Tibial nerve (tissue), 4 donors: ENCODE data around the gene THEM4. TPM values are rescaled to one million over a fixed set of nuclear protein-coding genes. Genes with fewer than 3 reads are reported as not detected.

Experiments
- DNase-seq, 2 donors: peaks; one replicate each; pipeline ENCODE4 v3.0.0-alpha.2; 2019; ENCODE audit warnings: low spot score in 2 of 2
- H3K27ac ChIP-seq, 4 donors: fragments of 200-600 bp; sonication (generic) in 3 of 4; one replicate each; pipeline ENCODE4 v1.5.1; 2017 to 2019; ENCODE audit warnings: mild to moderate bottlenecking in 1 of 4
- H3K27me3 ChIP-seq, 2 donors: fragments of 200-600 bp; sonication (generic) in 1 of 2; one replicate each; pipeline versions ENCODE4 v1.5.1 to v1.6.0; 2017 to 2019
- H3K36me3 ChIP-seq, 3 donors: fragments of 200-600 bp; sonication (generic); one replicate each; pipeline ENCODE4 v1.5.1; 2018 to 2019
- H3K4me1 ChIP-seq, 4 donors: fragments of 200-600 bp; sonication (generic) in 3 of 4; one replicate each; pipeline ENCODE4 v1.5.1; 2017 to 2019
- H3K4me3 ChIP-seq, 4 donors: fragments of 200-600 bp; sonication (generic) in 3 of 4; one replicate each; pipeline ENCODE4 v1.5.1; 2017 to 2019; ENCODE audit warnings: mild to moderate bottlenecking in 1 of 4, moderate library complexity in 1 of 4
- H3K9me3 ChIP-seq, 4 donors: fragments of 200-600 bp; sonication (generic) in 3 of 4; one replicate each; pipeline ENCODE4 v1.5.1; 2017 to 2019
- CTCF ChIP-seq, 5 experiments: fragments of 200-600 bp in 3 of 5; fragments of 450-650 bp in 2 of 5; sonication (generic) in 3 of 5; IDR thresholded peaks; one replicate each; pipeline ENCODE4 v1.5.1; 2016 to 2019; ENCODE audit warnings: antibody characterized with exemption in 5 of 5, mild to moderate bottlenecking in 3 of 5, moderate library complexity in 2 of 5
- EP300 ChIP-seq, 2 donors: sonication (generic); formaldehyde crosslinking; IDR thresholded peaks; one replicate each; pipeline ENCODE4 v1.6.1; 2017; ENCODE audit warnings: antibody characterized with exemption in 2 of 2, mild to moderate bottlenecking in 1 of 2
- POLR2A ChIP-seq, 2 donors: fragments of 450-650 bp; IDR thresholded peaks; one replicate each; pipeline ENCODE4 v1.6.1; 2017; ENCODE audit warnings: antibody characterized with exemption in 2 of 2, mild to moderate bottlenecking in 2 of 2, moderate library complexity in 2 of 2
- WGBS, 2 donors: methylation state at CpG; one replicate each; pipeline ENCODE4 v1.1.5; 2018; 5-methylcytosine and 5-hydroxymethylcytosine counted together
- total RNA-seq, 4 donors: library from RNA; depleted of rRNA; stranded (reverse); fragments of >200 nt; gene quantifications; one replicate each; pipeline ENCODE4 v1.1.0, GENCODE V29; 2016

The THEM4 gene
- total RNA-seq, 4 donors from 2014 or later, result 17.7 to 48.6 (median 32.3) TPM

GRCh38 chr1:151939779-151940178 is 30.5 kb upstream of the THEM4 start:
- DNase-seq, result no peak
- H3K9me3 ChIP-seq, result no peaks in the 10 kb centered on the region
- no peak overlapping the region for H3K27ac ChIP-seq
- 66 to 67% methylated on average over 1 of the region's 1 CpG for WGBS, 2 donors
- H3K4me1 ChIP-seq, result peaks cover 0 to 42% (median 9%) of the 10 kb centered on the region in 4 donors
- H3K4me3 ChIP-seq, result no peak overlapping the region
- H3K36me3 ChIP-seq, result no peaks in the 10 kb centered on the region
- no peaks in the 10 kb centered on the region for H3K27me3 ChIP-seq
- TF ChIP-seq CTCF (IDR thresholded peaks at IDR 0.05), result no peak
- no peak for TF ChIP-seq EP300 (IDR thresholded peaks at IDR 0.05)

GRCh38 chr1:151939141-151939540 is 29.8 kb upstream of the THEM4 start:
- Histone ChIP-seq H3K4me3 (no peak overlapping the region), H3K4me1 (peaks cover 0 to 40% (median 5%) of the 10 kb centered on the region in 4 donors), H3K27me3 (no peaks in the 10 kb centered on the region), H3K9me3 (no peaks in the 10 kb centered on the region), H3K36me3 (no peaks in the 10 kb centered on the region), H3K27ac (no peak overlapping the region)
- WGBS, 2 donors, result 87 to 89% methylated on average over 3 of the region's 3 CpGs
- TF ChIP-seq CTCF (IDR thresholded peaks at IDR 0.05), result no peak
- no peak for TF ChIP-seq POLR2A (IDR thresholded peaks at IDR 0.05)
- TF ChIP-seq EP300 (IDR thresholded peaks at IDR 0.05), result no peak
- no peak for DNase-seq

- WGBS, 2 donors, result 51 to 58% methylated on average over 7 of the region's 7 CpGs
- TF ChIP-seq POLR2A (IDR thresholded peaks at IDR 0.05), result no peak
- Histone ChIP-seq H3K36me3 (no peaks in the 10 kb centered on the region), H3K27me3 (no peaks in the 10 kb centered on the region), H3K27ac (no peak overlapping the region), H3K4me1 (peaks cover 0 to 31% (median 2%) of the 10 kb centered on the region in 4 donors), H3K9me3 (no peaks in the 10 kb centered on the region), H3K4me3 (no peak overlapping the region)
- DNase-seq, result no peak
These were observed 27.3 kb upstream of the THEM4 start for GRCh38 chr1:151936653-151937052.

GRCh38 chr1:151935894-151936602 is 26.7 kb upstream of the THEM4 start:
- DNase-seq, result no peak
- TF ChIP-seq POLR2A (IDR thresholded peaks at IDR 0.05) (no peak), CTCF (IDR thresholded peaks at IDR 0.05) (no peak), EP300 (IDR thresholded peaks at IDR 0.05) (no peak)
- peaks cover 0 to 25% (median 0%) of the 10 kb centered on the region in 4 donors for H3K4me1 ChIP-seq
- no peak overlapping the region for H3K4me3 ChIP-seq
- no peaks in the 10 kb centered on the region for H3K9me3 ChIP-seq
- 44% methylated on average over 2 of the region's 2 CpGs for WGBS, 2 donors
- no peak overlapping the region for H3K27ac ChIP-seq
- no peaks in the 10 kb centered on the region for H3K36me3 ChIP-seq
- no peaks in the 10 kb centered on the region for H3K27me3 ChIP-seq

GRCh38 chr1:151935154-151935553 is 25.8 kb upstream of the THEM4 start:
- Histone ChIP-seq H3K4me3 (no peak overlapping the region), H3K9me3 (no peaks in the 10 kb centered on the region), H3K36me3 (no peaks in the 10 kb centered on the region), H3K27me3 (no peaks in the 10 kb centered on the region), H3K4me1 (peaks cover 0 to 16% (median 0%) of the 10 kb centered on the region in 4 donors), H3K27ac (no peak overlapping the region)
- DNase-seq, result no peak
- TF ChIP-seq POLR2A (IDR thresholded peaks at IDR 0.05) (no peak), CTCF (IDR thresholded peaks at IDR 0.05) (no peak), EP300 (IDR thresholded peaks at IDR 0.05) (no peak)
- 62 to 69% methylated on average over 3 of the region's 3 CpGs for WGBS, 2 donors
